Inflammatory macrophage (primary cell): ENCODE measurements around the gene AUTS2.

Source experiments
- DNase-seq, 2 donors: peaks; one replicate each; pipeline ENCODE4 v3.0.0-alpha.2; 2020 to 2022

The AUTS2 gene

GRCh38 chr7:69862413-69863064 lies 264.3 kb downstream of the AUTS2 start:
- no peak for DNase-seq

GRCh38 chr7:69864274-69864673 lies 266.0 kb downstream of the AUTS2 start:
- DNase-seq: no peak

GRCh38 chr7:69864822-69865221 lies 266.5 kb downstream of the AUTS2 start:
- DNase-seq: no peak

GRCh38 chr7:69868921-69869320 lies 270.6 kb downstream of the AUTS2 start:
- no peak for DNase-seq

- DNase-seq: no peak
Observed at GRCh38 chr7:69871213-69871885, 273.1 kb downstream of the AUTS2 start.

- DNase-seq: no peak
Observed at GRCh38 chr7:69871886-69872569, 273.8 kb downstream of the AUTS2 start.

- DNase-seq: no peak
Observed at GRCh38 chr7:69873512-69873911, 275.2 kb downstream of the AUTS2 start.

GRCh38 chr7:69878015-69878414 lies 279.7 kb downstream of the AUTS2 start:
- DNase-seq: no peak

- no peak for DNase-seq
Observed at GRCh38 chr7:69878591-69878990, 280.3 kb downstream of the AUTS2 start.

GRCh38 chr7:69879989-69880388 lies 281.7 kb downstream of the AUTS2 start:
- no peak for DNase-seq

- no peak for DNase-seq
Observed at GRCh38 chr7:69880840-69881239, 282.6 kb downstream of the AUTS2 start.

- no peak for DNase-seq
Observed at GRCh38 chr7:69882269-69882668, 284.0 kb downstream of the AUTS2 start.

GRCh38 chr7:69883399-69883891 lies 285.2 kb downstream of the AUTS2 start:
- no peak for DNase-seq

- no peak for DNase-seq
Observed at GRCh38 chr7:69885431-69885830, 287.2 kb downstream of the AUTS2 start.

- no peak for DNase-seq
Observed at GRCh38 chr7:69889338-69889975, 291.2 kb downstream of the AUTS2 start.

- no peak for DNase-seq
Observed at GRCh38 chr7:69889976-69890351, 291.7 kb downstream of the AUTS2 start.

- DNase-seq: no peak
Observed at GRCh38 chr7:69892790-69893189, 294.5 kb downstream of the AUTS2 start.

- peak in 1 of 2 donors; percentile 12 for DNase-seq
Observed at GRCh38 chr7:69893906-69894305, 295.6 kb downstream of the AUTS2 start.

GRCh38 chr7:69895446-69895845 lies 297.2 kb downstream of the AUTS2 start:
- DNase-seq: no peak

GRCh38 chr7:69896121-69896520 lies 297.8 kb downstream of the AUTS2 start:
- DNase-seq: no peak

GRCh38 chr7:69898189-69898588 lies 299.9 kb downstream of the AUTS2 start:
- DNase-seq: no peak

- DNase-seq: no peak
Observed at GRCh38 chr7:69903410-69903809, 305.1 kb downstream of the AUTS2 start.

- DNase-seq: peak; percentile 15 to 72
Observed at GRCh38 chr7:69906283-69906995, 308.2 kb downstream of the AUTS2 start.
